Amniotic stem cell (primary cell): ENCODE results near the gene DCST1.

ENCODE experiments used
- DNase-seq: peaks from one replicate; lab custom pipeline; 2025; lab: John Stamatoyannopoulos, UW

Gene DCST1

DNA sequence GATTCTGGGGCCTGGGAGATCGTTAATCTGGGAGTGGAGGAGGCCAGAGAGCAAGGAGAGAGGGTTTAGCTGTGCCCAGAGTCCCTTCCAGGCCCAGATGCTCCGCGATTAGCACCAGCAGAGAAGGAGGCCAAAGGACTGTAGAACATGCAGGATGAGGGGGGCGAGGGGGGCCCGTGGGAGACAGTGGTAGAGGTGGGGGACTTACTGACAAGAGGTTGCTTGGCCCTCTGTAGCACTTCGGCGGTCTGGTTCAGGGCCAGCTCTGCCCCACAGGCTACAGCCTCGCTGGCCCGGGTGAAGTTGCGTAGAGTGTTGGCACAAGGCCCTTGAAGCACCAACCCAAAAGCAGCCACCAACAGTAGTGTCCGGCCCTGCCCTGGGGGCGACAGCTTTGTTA, 738 bp upstream of the DCST1 start:
- no peak for DNase-seq

DNA sequence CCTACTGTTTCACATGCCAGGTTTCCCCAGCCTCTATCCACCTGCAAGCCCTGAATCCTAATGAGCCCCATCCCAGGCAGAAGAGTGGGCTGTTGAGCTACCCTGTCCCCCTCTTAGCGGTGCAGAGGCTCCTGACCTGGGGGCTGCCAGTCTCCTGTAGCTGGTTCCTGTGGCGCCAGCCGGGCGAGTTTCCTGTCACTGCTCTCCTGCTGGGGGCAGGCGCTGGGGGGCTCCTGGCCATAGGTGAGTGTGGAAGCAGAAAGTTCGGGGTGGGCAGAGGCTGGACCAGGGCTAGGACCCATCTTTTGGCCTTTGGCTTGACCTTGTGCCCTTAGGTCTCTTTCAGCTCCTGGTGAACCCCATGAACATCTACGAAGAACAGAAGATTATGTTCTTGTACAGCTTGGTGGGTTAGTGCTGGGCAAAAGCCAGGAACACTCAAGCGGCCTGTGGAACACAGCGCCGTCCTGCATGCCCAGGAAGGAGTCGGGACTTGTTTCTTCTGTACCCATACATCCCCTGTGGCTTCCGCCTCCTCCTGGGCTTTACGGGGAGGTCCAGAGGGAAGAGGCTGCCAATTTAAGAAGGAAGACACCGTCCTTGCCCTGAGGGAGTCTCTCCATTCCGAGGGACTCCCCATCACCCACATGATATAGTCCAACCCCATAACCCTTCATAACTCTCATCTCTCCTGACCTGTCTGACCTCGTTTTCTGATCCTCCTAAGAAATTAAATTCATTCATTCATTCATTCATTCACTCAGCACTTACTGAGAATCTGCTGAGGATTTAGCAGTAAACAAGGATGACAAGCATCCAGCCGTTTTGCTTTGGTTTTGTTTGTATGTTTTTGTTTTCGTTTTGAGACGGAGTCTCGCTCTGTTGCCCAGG, 939 bp downstream of the DCST1 start:
- no peak for DNase-seq

GRCh38 chr1:155035936-155036335, 2.3 kb downstream of the DCST1 start:
- no peak for DNase-seq

- DNase-seq: no peak
Measured at GRCh38 chr1:155037043-155037442, 3.4 kb downstream of the DCST1 start.

- DNase-seq: no peak
Measured at GRCh38 chr1:155037851-155038441, 4.3 kb downstream of the DCST1 start.

- DNase-seq: no peak
Measured at GRCh38 chr1:155038602-155039307, 5.1 kb downstream of the DCST1 start.

DNA sequence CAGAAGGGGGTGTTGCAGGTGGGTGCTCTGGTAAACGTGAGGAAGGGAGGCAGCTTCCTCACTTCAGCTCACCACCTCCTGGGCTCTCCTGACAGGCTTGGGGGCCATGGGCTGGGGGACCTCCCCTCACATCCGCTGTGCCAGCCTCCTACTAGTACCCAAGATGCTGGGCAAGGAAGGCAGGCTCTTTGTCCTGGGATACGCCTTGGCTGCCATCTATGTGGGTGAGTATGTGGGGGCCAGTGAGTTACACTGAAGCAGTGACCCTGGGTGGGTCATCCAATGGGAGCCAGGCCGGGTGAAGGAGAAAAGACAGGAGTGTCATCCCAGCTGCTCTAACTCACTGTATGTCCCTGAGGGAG, 5.7 kb downstream of the DCST1 start:
- DNase-seq: no peak

- DNase-seq: no peak
Measured at GRCh38 chr1:155040358-155041093, 6.9 kb downstream of the DCST1 start.

DNA sequence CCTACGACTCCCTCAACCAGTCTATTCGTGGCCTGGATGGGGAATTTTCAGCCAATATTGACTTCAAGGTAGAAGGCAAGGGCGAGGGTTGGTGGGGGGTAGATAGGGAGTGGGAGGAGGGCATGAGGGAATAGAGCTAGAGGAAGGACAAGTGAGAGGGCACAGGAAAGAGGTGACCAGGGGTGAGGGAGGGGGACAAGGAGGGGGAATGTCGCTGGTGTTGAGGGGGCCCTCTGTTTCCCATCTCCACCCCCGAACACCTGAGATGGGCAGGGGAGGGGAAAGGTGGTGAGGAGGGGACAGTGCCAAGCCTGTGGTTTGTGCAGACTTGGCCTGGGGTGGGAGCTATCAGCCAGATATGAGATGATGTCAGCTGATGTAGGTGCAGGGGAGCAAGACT, 9.2 kb downstream of the DCST1 start:
- no peak for DNase-seq

DNA sequence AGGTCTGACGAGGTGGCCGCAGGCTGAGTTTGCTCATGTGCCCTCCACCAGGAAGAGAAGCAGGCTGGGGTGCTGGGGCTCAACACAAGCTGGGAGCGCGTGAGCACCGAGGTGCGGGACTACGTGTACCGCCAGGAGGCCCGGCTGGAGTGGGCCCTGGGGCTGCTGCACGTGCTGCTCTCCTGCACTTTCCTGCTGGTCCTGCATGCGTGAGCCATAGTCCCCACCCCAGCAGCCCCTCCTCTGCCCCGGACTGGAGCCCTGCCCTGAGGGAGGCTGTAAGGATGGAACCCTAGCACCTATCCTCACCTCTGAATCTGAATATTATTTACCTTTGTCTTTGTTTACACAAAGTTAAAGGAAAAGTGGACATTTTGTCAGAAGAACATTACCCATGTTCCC, 9.7 kb downstream of the DCST1 start:
- no peak for DNase-seq

GRCh38 chr1:155043793-155044192, 10.2 kb downstream of the DCST1 start:
- no peak for DNase-seq

DNA sequence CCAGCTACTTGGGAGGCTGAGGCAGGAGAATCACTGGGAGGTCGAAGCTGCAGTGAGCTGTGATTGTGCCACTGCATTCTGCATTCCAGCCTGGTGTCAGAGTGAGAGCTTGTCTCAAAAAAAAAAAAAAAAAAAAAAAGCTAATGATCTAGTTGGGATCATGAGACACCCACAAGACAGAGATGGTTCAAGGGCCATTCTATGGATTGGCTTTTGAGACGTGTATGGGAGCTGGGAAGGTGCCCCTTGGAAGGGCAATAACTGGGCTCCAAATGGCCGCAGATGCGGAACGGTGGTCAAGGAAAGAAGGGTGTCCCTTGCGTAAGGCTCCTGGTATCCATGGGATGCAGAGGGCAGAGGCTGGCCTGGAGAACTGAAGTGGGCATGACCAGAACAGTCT, 10.7 kb downstream of the DCST1 start:
- DNase-seq: no peak

GRCh38 chr1:155044812-155045657, 11.4 kb downstream of the DCST1 start:
- DNase-seq: peak; percentile 24

DNA sequence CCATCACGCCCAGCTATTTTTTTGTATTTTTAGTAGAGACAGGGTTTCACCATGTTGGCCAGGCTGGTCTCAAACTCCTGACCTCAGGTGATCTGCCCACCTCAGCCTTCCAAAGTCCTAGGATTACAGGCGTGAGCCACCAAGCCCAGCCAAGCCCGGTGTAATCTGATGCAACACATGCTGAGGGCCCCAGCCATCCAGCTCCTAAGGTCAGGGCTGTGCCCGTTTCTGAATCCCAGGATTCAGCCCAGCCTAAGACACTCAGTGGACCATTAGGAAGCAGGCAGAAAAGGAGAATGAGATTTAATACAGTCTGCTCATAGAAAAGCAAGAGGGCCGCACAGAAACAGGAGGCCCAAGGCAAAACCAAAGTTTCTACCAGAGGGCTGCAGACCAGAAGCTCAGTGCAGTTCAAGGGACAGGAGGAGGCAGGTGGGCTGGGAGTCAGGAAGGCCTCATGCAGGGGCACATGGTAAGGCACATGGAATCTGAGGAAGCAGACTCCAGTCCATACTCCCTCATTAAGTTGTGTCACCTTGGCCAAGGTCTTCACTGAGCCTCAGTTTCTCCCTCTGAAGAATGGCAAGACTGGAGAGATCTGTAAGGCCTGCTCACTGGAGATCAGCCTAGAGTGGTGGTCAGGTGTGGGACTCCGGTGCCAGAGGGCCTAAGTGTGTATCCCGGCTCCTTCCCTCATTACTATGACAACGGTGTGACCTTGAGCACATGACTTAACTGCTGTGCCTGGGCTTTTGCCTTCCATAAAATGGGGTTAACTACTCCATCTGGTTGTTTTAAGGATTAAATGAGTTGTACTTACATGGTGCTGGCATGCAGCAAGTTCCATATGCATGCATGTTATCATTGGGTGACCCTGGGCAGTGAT, 15.1 kb downstream of the DCST1 start:
- DNase-seq: no peak

DNA sequence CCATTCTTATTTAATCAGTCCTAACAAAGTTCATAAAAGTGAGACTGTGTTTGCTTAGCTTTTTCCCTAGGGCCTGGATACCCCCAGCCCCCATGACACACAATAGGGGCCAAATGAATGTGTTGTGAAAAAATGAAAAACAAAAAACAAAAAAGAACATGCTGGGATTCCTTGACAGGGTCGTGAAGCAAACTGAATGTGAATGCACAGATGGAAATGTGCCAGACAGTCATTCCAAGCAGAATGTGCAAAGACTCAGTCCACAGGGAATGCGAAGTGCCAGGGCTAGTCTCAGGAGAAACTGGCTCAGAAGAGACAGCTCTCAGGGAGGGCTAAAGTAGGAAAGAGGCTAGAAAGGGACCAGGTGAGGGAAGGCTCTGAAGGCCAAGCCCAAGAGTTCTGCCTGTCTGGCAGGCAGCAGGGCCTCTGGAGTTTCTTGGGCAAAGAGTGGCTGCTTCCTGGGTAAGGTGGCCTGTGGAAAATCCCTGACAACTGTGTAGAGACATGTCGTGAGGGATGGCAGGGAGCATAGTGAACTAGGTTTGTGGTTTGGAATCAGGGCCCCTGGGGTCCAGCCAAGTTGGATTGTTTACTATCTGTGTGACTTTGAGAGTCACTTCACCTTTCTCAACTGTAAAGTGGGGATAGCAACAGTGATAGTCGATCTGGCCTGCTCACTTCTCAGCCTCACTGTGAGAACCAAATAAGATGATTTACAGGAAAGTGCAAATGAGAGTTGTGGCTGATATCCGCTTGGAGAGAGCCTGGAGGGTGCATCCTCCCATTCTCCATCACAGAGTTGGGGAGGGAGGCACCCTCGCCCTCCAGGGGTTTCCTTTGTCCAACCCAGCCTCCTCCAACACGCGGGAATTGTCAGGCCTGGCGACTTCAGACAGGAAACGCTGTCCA, 16.3 kb downstream of the DCST1 start:
- DNase-seq: peak; percentile 7

GRCh38 chr1:155050560-155051341, 17.1 kb downstream of the DCST1 start, which contains the start of gene ADAM15:
ADAM15 (plus strand) TSS chr1:155051316; CDS start chr1:155051387, 71 bp downstream.
- peak; percentile 38 for DNase-seq

- no peak for DNase-seq
Measured at GRCh38 chr1:155051342-155051776, 17.7 kb downstream of the DCST1 start.

- DNase-seq: peak; percentile 3
Measured at GRCh38 chr1:155051777-155052398, 18.3 kb downstream of the DCST1 start.
